HepG2 (cell line): ENCODE measurements around the gene DHX58. TPM values are rescaled to one million over a fixed set of nuclear protein-coding genes. Genes with fewer than 3 reads are reported as not detected.

ENCODE experiments used
- ATAC-seq: fragments of 200-7000 bp; cut with Tn5 transposase; 3 replicates; pipeline ENCODE4 v1.9.1; 2020; ENCODE audit warnings: mild to moderate bottlenecking, moderate library complexity
- BruUV-seq: library from RNA; stranded (reverse); fragments of 400-500 nt; replicated peaks from 2 replicates; lab custom pipeline; 2021; lab: Mats Ljungman, UMichigan
- CTCF ChIA-PET: fragments of 300-600 bp; formaldehyde crosslinking; extraction: SDS; loops from one replicate; lab custom pipeline; 2021; ENCODE audit warnings: low total read pairs, inconsistent platforms, low intra/inter-chr PET ratio; lab: Yijun Ruan, JAX
- POLR2A ChIA-PET: fragments of 350-600 bp; sonication (Branson Sonifier 250); formaldehyde crosslinking; loops from one replicate; lab custom pipeline; 2020; ENCODE audit warnings: antibody characterized with exemption, inconsistent platforms; lab: Yijun Ruan, JAX
- DNase-seq: peaks from one replicate; pipeline ENCODE4 v3.0.0-alpha.2; 2015; ENCODE audit warnings: low spot score
- FAIRE-seq: peaks from 3 replicates; lab custom pipeline; 2011; peaks lifted over from hg19 to GRCh38; lab: Jason Lieb, UNC
- H2AFZ ChIP-seq: one replicate; pipeline ENCODE4 v1.6.1; 2011; ENCODE audit warnings: low read length, inconsistent platforms
- H3K27ac ChIP-seq: fragments of 300-600 bp; 3 replicates; pipeline ENCODE4 v1.8.0; 2011; ENCODE audit warnings: mixed run types, mild to moderate bottlenecking, mixed read lengths, low read length, inconsistent platforms; ENCODE audit not compliant: insufficient read depth; ENCODE audit errors: extremely low read length
- H3K27me3 ChIP-seq, 2 experiments: fragments of 200-600 bp in 1 of 2; 2 replicates in 1 of 2; 3 replicates in 1 of 2; pipeline versions ENCODE4 v1.6.0 to v1.8.0; 2011; ENCODE audit warnings: low read length in 2 of 2, mild to moderate bottlenecking in 2 of 2, moderate library complexity in 2 of 2, inconsistent platforms in 1 of 2; ENCODE audit not compliant: insufficient read depth in 2 of 2, control insufficient read depth in 1 of 2
- H3K36me3 ChIP-seq, 2 experiments: fragments of 200-600 bp in 1 of 2; replicated peaks in 1 of 2; 2 replicates in 1 of 2; 3 replicates in 1 of 2; pipeline versions ENCODE4 v1.5.1 to v1.8.0; 2011; ENCODE audit warnings: low read length in 2 of 2, inconsistent platforms in 1 of 2; ENCODE audit not compliant: insufficient read depth in 2 of 2, control insufficient read depth in 1 of 2
- H3K4me1 ChIP-seq: 2 replicates; pipeline ENCODE4 v1.5.1; 2012; ENCODE audit warnings: low read length, inconsistent platforms; ENCODE audit not compliant: insufficient read depth
- H3K4me2 ChIP-seq: 2 replicates; pipeline ENCODE4 v1.6.0; 2011; ENCODE audit warnings: low read depth, low read length, inconsistent platforms
- H3K4me3 ChIP-seq, 3 experiments: fragments of 200-600 bp in 1 of 3; sonication (generic), shearing (Covaris generic) in 1 of 3; replicated peaks in 1 of 3; 2 replicates each; pipeline ENCODE4 v1.5.1; 2011 to 2016; ENCODE audit warnings: low read length in 3 of 3, inconsistent platforms in 2 of 3, low read depth in 2 of 3, mild to moderate bottlenecking in 2 of 3, control low read depth in 1 of 3, mixed read lengths in 1 of 3; ENCODE audit not compliant: insufficient read depth in 1 of 3
- H3K79me2 ChIP-seq: one replicate; pipeline ENCODE4 v1.6.1; 2011; ENCODE audit warnings: low read length, inconsistent platforms; ENCODE audit not compliant: insufficient read depth
- H3K9ac ChIP-seq: 2 replicates; pipeline ENCODE4 v1.6.0; 2011; ENCODE audit warnings: mild to moderate bottlenecking, low read depth, low read length, inconsistent platforms; ENCODE audit not compliant: insufficient read depth
- H3K9me3 ChIP-seq: 2 replicates; pipeline ENCODE4 v1.5.1; 2012; ENCODE audit warnings: mild to moderate bottlenecking, low read length
- H4K20me1 ChIP-seq: 2 replicates; pipeline ENCODE4 v1.6.0; 2011; ENCODE audit warnings: inconsistent platforms, mild to moderate bottlenecking, low read length, moderate library complexity; ENCODE audit not compliant: insufficient read depth
- ARNTL ChIP-seq: sonication (generic); formaldehyde crosslinking; IDR thresholded peaks from 2 replicates; pipeline ENCODE4 v1.4.0; 2020; ENCODE audit warnings: mild to moderate bottlenecking, missing genetic modification reagents
- CENPT ChIP-seq: sonication (generic); formaldehyde crosslinking; IDR thresholded peaks from 2 replicates; pipeline ENCODE4 v1.8.0; 2022; ENCODE audit warnings: low read depth, mild to moderate bottlenecking, moderate library complexity, missing genetic modification reagents
- CSRNP2 ChIP-seq: sonication (generic); formaldehyde crosslinking; conservative IDR thresholded peaks from 2 replicates; pipeline ENCODE4 v1.8.0; 2022; ENCODE audit warnings: low read depth, missing genetic modification reagents
- HOMEZ ChIP-seq: IDR thresholded peaks from 2 replicates; pipeline ENCODE4 v1.6.1; 2016; ENCODE audit warnings: low read depth
- NFE2L2 ChIP-seq: fragments of 150-350 bp; IDR thresholded peaks from 2 replicates; pipeline ENCODE4 v1.6.1; 2014; ENCODE audit warnings: low read length
- PITX1 ChIP-seq: sonication (generic); formaldehyde crosslinking; IDR thresholded peaks from 2 replicates; pipeline ENCODE4 v1.5.1; 2020; ENCODE audit warnings: mild to moderate bottlenecking, missing genetic modification reagents
- SMAD9 ChIP-seq: sonication (generic); formaldehyde crosslinking; IDR thresholded peaks from 2 replicates; pipeline ENCODE4 v1.5.1; 2020; ENCODE audit warnings: mild to moderate bottlenecking, missing genetic modification reagents
- TRIM24 ChIP-seq: sonication (generic); formaldehyde crosslinking; IDR thresholded peaks from 2 replicates; pipeline ENCODE4 v1.8.0; 2022; ENCODE audit warnings: mild to moderate bottlenecking, missing genetic modification reagents
- ZFYVE20 ChIP-seq: sonication (generic); formaldehyde crosslinking; IDR thresholded peaks from 2 replicates; pipeline ENCODE4 v1.8.0; 2023; ENCODE audit warnings: low read depth, mild to moderate bottlenecking, moderate library complexity, missing genetic modification reagents, borderline replicate concordance
- ZMYM3 ChIP-seq: sonication (generic); formaldehyde crosslinking; IDR thresholded peaks from 2 replicates; pipeline ENCODE4 v1.5.1; 2020; ENCODE audit warnings: mild to moderate bottlenecking, missing genetic modification reagents
- ZNF101 ChIP-seq: sonication (generic); formaldehyde crosslinking; IDR thresholded peaks from 2 replicates; pipeline ENCODE4 v1.4.0; 2020; ENCODE audit warnings: mild to moderate bottlenecking, low read depth, missing genetic modification reagents, borderline replicate concordance
- ZNF563 ChIP-seq: sonication (generic); formaldehyde crosslinking; IDR thresholded peaks from 2 replicates; pipeline ENCODE4 v1.8.0; 2022; ENCODE audit warnings: mild to moderate bottlenecking, moderate library complexity, missing genetic modification reagents
- ZNF773 ChIP-seq: sonication (generic); formaldehyde crosslinking; IDR thresholded peaks from 2 replicates; pipeline ENCODE4 v1.4.0; 2020; ENCODE audit warnings: missing genetic modification reagents, borderline replicate concordance
- ZNF878 ChIP-seq: sonication (generic); formaldehyde crosslinking; IDR thresholded peaks from 2 replicates; pipeline ENCODE4 v1.8.1; 2023; ENCODE audit warnings: mild to moderate bottlenecking, missing genetic modification reagents, moderate library complexity
- WGBS: methylation state at CpG from one replicate; pipeline ENCODE4 v1.1.6; 2017; ENCODE audit warnings: low lambda C conversion rate; 5-methylcytosine and 5-hydroxymethylcytosine counted together
- in situ Hi-C: cut with HindIII; loops from 2 replicates; pipeline ENCODE4 v1.10.0; 2017; ENCODE audit warnings: low pct_unique_long_range_greater_than_20kb; ENCODE audit not compliant: extremely low pct_ligation_motif_present
- intact Hi-C: fragments of 100-400 bp; cut with micrococcal nuclease; formaldehyde crosslinking; loops from one replicate; pipeline ENCODE4 v1.10.0; 2022; ENCODE audit not compliant: unreplicated experiment
- polyA plus RNA-seq, 8 experiments: library from polyadenylated mRNA; depleted of rRNA in 3 of 8; stranded (reverse) in 7 of 8; unstranded in 1 of 8; fragments of >200 nt; fragmentation: Illumina TruSeq in 4 of 8; extraction: Trizol in 4 of 8; gene quantifications; 2 replicates each; pipeline versions ENCODE4 v1.2.1 to v1.2.3, GENCODE V29; 2011 to 2016; ENCODE audit warnings: low read depth in 4 of 8, missing spikeins in 1 of 8, mixed read lengths in 1 of 8; ENCODE audit not compliant: insufficient read depth in 1 of 8
- total RNA-seq, 5 experiments: library from RNA; depleted of rRNA; stranded (reverse); fragments of >200 nt; fragmentation: Illumina TruSeq; extraction: Trizol; gene quantifications; 2 replicates each; pipeline ENCODE4 v1.2.3, GENCODE V29; 2016; ENCODE audit warnings: low read depth in 1 of 5
- TF ChIP-seq, protein P1 (sequence below): sonication (generic); formaldehyde crosslinking; IDR thresholded peaks from 2 replicates; pipeline ENCODE4 v1.5.1; 2020; ENCODE audit warnings: mild to moderate bottlenecking, moderate library complexity, missing genetic modification reagents
- TF ChIP-seq, protein P2 (sequence below), 2 experiments: sonication (generic) in 1 of 2; formaldehyde crosslinking in 1 of 2; IDR thresholded peaks; 2 replicates each; pipeline versions ENCODE4 v1.4.0 to v1.6.1; 2018 to 2020; ENCODE audit warnings: missing genetic modification reagents in 2 of 2, borderline replicate concordance in 1 of 2, low read depth in 1 of 2, mild to moderate bottlenecking in 1 of 2, missing biosample characterization in 1 of 2

DHX58 gene
- total and polyA plus RNA-seq, 2 of the 13 experiments (the other 11 are each of a cell fraction or from before 2014, with no cell fraction given), result 6.7 to 7.8 TPM

- TF ChIP-seq CSRNP2 (CRISPR knock-in tag) (no peak), ZNF101 (CRISPR knock-in tag) (no peak), ZNF563 (0 out of 2 replicates have a peak, but pooled peaks have one; percentile 36), ZNF878 (CRISPR knock-in tag) (no peak)
- TF ChIP-seq, protein P1, sequence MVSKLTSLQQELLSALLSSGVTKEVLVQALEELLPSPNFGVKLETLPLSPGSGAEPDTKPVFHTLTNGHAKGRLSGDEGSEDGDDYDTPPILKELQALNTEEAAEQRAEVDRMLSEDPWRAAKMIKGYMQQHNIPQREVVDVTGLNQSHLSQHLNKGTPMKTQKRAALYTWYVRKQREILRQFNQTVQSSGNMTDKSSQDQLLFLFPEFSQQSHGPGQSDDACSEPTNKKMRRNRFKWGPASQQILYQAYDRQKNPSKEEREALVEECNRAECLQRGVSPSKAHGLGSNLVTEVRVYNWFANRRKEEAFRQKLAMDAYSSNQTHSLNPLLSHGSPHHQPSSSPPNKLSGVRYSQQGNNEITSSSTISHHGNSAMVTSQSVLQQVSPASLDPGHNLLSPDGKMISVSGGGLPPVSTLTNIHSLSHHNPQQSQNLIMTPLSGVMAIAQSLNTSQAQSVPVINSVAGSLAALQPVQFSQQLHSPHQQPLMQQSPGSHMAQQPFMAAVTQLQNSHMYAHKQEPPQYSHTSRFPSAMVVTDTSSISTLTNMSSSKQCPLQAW (CRISPR knock-in tag), result 0 out of 2 replicates have a peak, but pooled peaks have one; percentile 14
Measured at GRCh38 chr17:42120161-42120769, 7.8 kb upstream of the DHX58 start (continued).

- DNase-seq, result no peak
- TF ChIP-seq SMAD9 (CRISPR knock-in tag), result no peak
- no peak for TF ChIP-seq ZFYVE20
- no peak for TF ChIP-seq CENPT (CRISPR knock-in tag)
- TF ChIP-seq ARNTL (CRISPR knock-in tag), result no peak
- no peak for TF ChIP-seq NFE2L2
- no peak for TF ChIP-seq PITX1 (CRISPR knock-in tag)
- TF ChIP-seq, protein P2, sequence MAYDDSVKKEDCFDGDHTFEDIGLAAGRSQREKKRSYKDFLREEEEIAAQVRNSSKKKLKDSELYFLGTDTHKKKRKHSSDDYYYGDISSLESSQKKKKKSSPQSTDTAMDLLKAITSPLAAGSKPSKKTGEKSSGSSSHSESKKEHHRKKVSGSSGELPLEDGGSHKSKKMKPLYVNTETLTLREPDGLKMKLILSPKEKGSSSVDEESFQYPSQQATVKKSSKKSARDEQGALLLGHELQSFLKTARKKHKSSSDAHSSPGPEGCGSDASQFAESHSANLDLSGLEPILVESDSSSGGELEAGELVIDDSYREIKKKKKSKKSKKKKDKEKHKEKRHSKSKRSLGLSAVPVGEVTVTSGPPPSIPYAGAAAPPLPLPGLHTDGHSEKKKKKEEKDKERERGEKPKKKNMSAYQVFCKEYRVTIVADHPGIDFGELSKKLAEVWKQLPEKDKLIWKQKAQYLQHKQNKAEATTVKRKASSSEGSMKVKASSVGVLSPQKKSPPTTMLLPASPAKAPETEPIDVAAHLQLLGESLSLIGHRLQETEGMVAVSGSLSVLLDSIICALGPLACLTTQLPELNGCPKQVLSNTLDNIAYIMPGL (CRISPR knock-in tag; IDR thresholded peaks at IDR 0.05; ENCODE audit: borderline replicate concordance in 1 of 2, low read depth in 1 of 2), result no peak
- TF ChIP-seq ZMYM3 (CRISPR knock-in tag), result no peak
- no peak for TF ChIP-seq ZNF773 (CRISPR knock-in tag)
- no peak for TF ChIP-seq HOMEZ (CRISPR knock-in tag)
- TF ChIP-seq TRIM24 (CRISPR knock-in tag), result no peak
Measured at GRCh38 chr17:42119301-42119700, 6.8 kb upstream of the DHX58 start.

More at GRCh38 chr17:42119301-42119700, 6.8 kb upstream of the DHX58 start:
- no TSS peak for BruUV-seq
- H2AFZ ChIP-seq, result no peak overlapping the region
- ATAC-seq, result no peak
- H3K27me3 ChIP-seq, result no peaks in the 10 kb centered on the region
- H4K20me1 ChIP-seq, result no peaks in the 10 kb centered on the region
- ChIA-PET POLR2A (interaction anchor here (1.0 to 3.1 kb wide), 2 partner anchors 91 to 153 kb away, joined by 5 to 16 read pairs; partner anchors contain the start of gene CNP), CTCF (interaction anchor here (0.8 to 1.4 kb wide), 2 partner anchors 52 to 62 kb away, joined by 3 to 5 read pairs; partner anchors contain the start of gene KCNH4)
- intact Hi-C loops, result no loop called here
- H3K9me3 ChIP-seq, result no peaks in the 10 kb centered on the region
- H3K4me1 ChIP-seq, result peaks cover 33% of the 10 kb centered on the region
- no peak overlapping the region for H3K4me3 ChIP-seq
- in situ Hi-C loops, result no loop called here
- H3K27ac ChIP-seq, result no peak overlapping the region
- no peaks in the 10 kb centered on the region for H3K79me2 ChIP-seq
- WGBS, result 91% methylated on average over 18 of the region's 18 CpGs
- no peak overlapping the region for H3K9ac ChIP-seq
- no peak overlapping the region for H3K4me2 ChIP-seq
- FAIRE-seq, result no peak
- peaks cover 7 to 35% of the 10 kb centered on the region in 2 experiments for H3K36me3 ChIP-seq
